GM23338 (cell line): ENCODE measurements around the gene RFK. TPM values are rescaled to one million over a fixed set of nuclear protein-coding genes. Genes with fewer than 3 reads are reported as not detected.

ENCODE experiments used
- ATAC-seq: fragments of 200-7000 bp; cut with Tn5 transposase; 3 replicates; pipeline ENCODE4 v1.9.1; 2020
- DNase-seq: peaks from one replicate; pipeline ENCODE4 v3.0.0-alpha.2; 2015; ENCODE audit warnings: low spot score
- H2AFZ ChIP-seq: fragments of 200-600 bp; sonication (generic); 2 replicates; pipeline ENCODE4 v1.8.0; 2016; ENCODE audit warnings: antibody characterized with exemption, mild to moderate bottlenecking, moderate library complexity
- H3F3A ChIP-seq: fragments of 200-600 bp; sonication (generic); replicated peaks from 2 replicates; pipeline ENCODE4 v1.8.0; 2017; ENCODE audit warnings: antibody characterized with exemption, mixed run types, low read depth
- H3K27ac ChIP-seq: fragments of 200-600 bp; sonication (generic); 2 replicates; pipeline ENCODE4 v1.6.1; 2016; ENCODE audit warnings: low read depth
- H3K27me3 ChIP-seq: fragments of 200-600 bp; sonication (generic); 2 replicates; pipeline ENCODE4 v1.8.0; 2016; ENCODE audit warnings: mild to moderate bottlenecking, mixed run types, moderate library complexity; ENCODE audit not compliant: insufficient read depth
- H3K36me3 ChIP-seq: fragments of 200-600 bp; sonication (generic); 2 replicates; pipeline ENCODE4 v1.8.0; 2016; ENCODE audit warnings: mild to moderate bottlenecking; ENCODE audit not compliant: insufficient read depth
- H3K4me1 ChIP-seq: fragments of 200-600 bp; sonication (generic); 2 replicates; pipeline ENCODE4 v1.8.0; 2016; ENCODE audit warnings: mild to moderate bottlenecking, moderate library complexity; ENCODE audit not compliant: insufficient read depth
- H3K4me2 ChIP-seq: fragments of 200-600 bp; sonication (generic); 2 replicates; pipeline ENCODE4 v1.7.1; 2017; ENCODE audit warnings: mixed run types
- H3K4me3 ChIP-seq: fragments of 200-600 bp; sonication (generic); 2 replicates; pipeline ENCODE4 v1.6.1; 2016; ENCODE audit warnings: mixed run types
- H3K79me2 ChIP-seq: fragments of 200-600 bp; sonication (generic); replicated peaks from 2 replicates; pipeline ENCODE4 v1.8.0; 2017; ENCODE audit warnings: mild to moderate bottlenecking; ENCODE audit not compliant: insufficient read depth
- H3K9me2 ChIP-seq: fragments of 200-600 bp; sonication (generic); 2 replicates; pipeline ENCODE4 v1.8.0; 2017; ENCODE audit not compliant: insufficient read depth
- H4K20me1 ChIP-seq: fragments of 200-600 bp; sonication (generic); replicated peaks from 2 replicates; pipeline ENCODE4 v1.8.0; 2017; ENCODE audit warnings: mild to moderate bottlenecking; ENCODE audit not compliant: insufficient read depth
- H3K27ac Mint-ChIP-seq: 2 replicates; pipeline ENCODE4 v1.8.0; 2020; ENCODE audit warnings: inconsistent platforms, mild to moderate bottlenecking, moderate library complexity, mixed read lengths
- H3K27me3 Mint-ChIP-seq: 3 replicates; pipeline ENCODE4 v1.8.0; 2022; ENCODE audit warnings: low read depth, mild to moderate bottlenecking, moderate library complexity, mixed read lengths, inconsistent platforms; ENCODE audit not compliant: insufficient read depth, poor library complexity
- H3K36me3 Mint-ChIP-seq: 3 replicates; pipeline ENCODE4 v1.8.0; 2021; ENCODE audit warnings: low read depth, mild to moderate bottlenecking, inconsistent platforms, moderate library complexity, mixed read lengths
- H3K4me1 Mint-ChIP-seq: 3 replicates; pipeline ENCODE4 v1.8.0; 2020; ENCODE audit warnings: mild to moderate bottlenecking, inconsistent platforms, mixed read lengths
- H3K4me3 Mint-ChIP-seq: 3 replicates; pipeline ENCODE4 v1.8.0; 2021; ENCODE audit warnings: moderate library complexity, mild to moderate bottlenecking, inconsistent platforms, mixed read lengths
- H3K9me3 Mint-ChIP-seq: 3 replicates; pipeline ENCODE4 v1.8.0; 2020; ENCODE audit warnings: moderate library complexity, mild to moderate bottlenecking, inconsistent platforms, mixed read lengths
- CREB1 ChIP-seq: fragments of 250-450 bp; sonication (Bioruptor Pico); IDR thresholded peaks from 2 replicates; pipeline ENCODE4 v1.5.0; 2020; ENCODE audit warnings: low read depth, mild to moderate bottlenecking, moderate library complexity
- CTCF ChIP-seq, 2 experiments: fragments of 200-600 bp in 1 of 2; sonication (generic) in 1 of 2; conservative IDR thresholded peaks; 2 replicates each; pipeline versions ENCODE4 v1.5.1 to v1.6.1; 2016 to 2017; ENCODE audit warnings: antibody characterized with exemption in 2 of 2, low read depth in 2 of 2, mild to moderate bottlenecking in 2 of 2, moderate library complexity in 1 of 2
- EZH2 ChIP-seq: fragments of 200-600 bp; sonication (generic); IDR thresholded peaks from one replicate; pipeline ENCODE4 v1.8.0; 2017; ENCODE audit warnings: antibody characterized with exemption, mild to moderate bottlenecking, low read depth; ENCODE audit not compliant: unreplicated experiment
- EZH2phosphoT487 ChIP-seq: fragments of 200-600 bp; sonication (generic); IDR thresholded peaks from one replicate; pipeline ENCODE4 v1.8.1; 2018; ENCODE audit warnings: antibody characterized with exemption; ENCODE audit not compliant: unreplicated experiment
- JUNB ChIP-seq: IDR thresholded peaks from one replicate; pipeline ENCODE4 v1.6.1; 2016; ENCODE audit warnings: antibody characterized with exemption; ENCODE audit not compliant: unreplicated experiment
- NANOG ChIP-seq: IDR thresholded peaks from 2 replicates; pipeline ENCODE4 v1.6.1; 2016; ENCODE audit warnings: antibody characterized with exemption, borderline replicate concordance
- REST ChIP-seq: IDR thresholded peaks from one replicate; pipeline ENCODE4 v1.6.1; 2018; ENCODE audit warnings: antibody characterized with exemption; ENCODE audit not compliant: unreplicated experiment
- STAT1 ChIP-seq: IDR thresholded peaks from one replicate; pipeline ENCODE4 v1.6.1; 2016; ENCODE audit warnings: antibody characterized with exemption; ENCODE audit not compliant: unreplicated experiment
- ZNF114 ChIP-seq: fragments of 250-450 bp; sonication (Bioruptor Pico); IDR thresholded peaks from 2 replicates; pipeline ENCODE4 v1.5.0; 2020; ENCODE audit warnings: mild to moderate bottlenecking, moderate library complexity
- ZNF462 ChIP-seq: fragments of 250-450 bp; sonication (Bioruptor Pico); IDR thresholded peaks from 2 replicates; pipeline ENCODE4 v1.5.0; 2020; ENCODE audit warnings: mild to moderate bottlenecking, moderate library complexity
- polyA plus RNA-seq: library from polyadenylated mRNA; unstranded; fragments of >200 nt; fragmentation: Nextera tagmentation; extraction: Ambion mirVana; gene quantifications from 2 replicates; pipeline ENCODE4 v1.2.1, GENCODE V29; 2016
- total RNA-seq: library from RNA; depleted of rRNA; stranded (reverse); fragments of >200 nt; shearing (Covaris generic); gene quantifications from 2 replicates; pipeline ENCODE4 v1.2.3, GENCODE V29; 2014

RFK gene
- total and polyA plus RNA-seq, 2 experiments from 2014 or later: 15.2 to 15.4 TPM

GRCh38 chr9:76390656-76391055, 3.6 kb downstream of the RFK start:
- H3K27ac Mint-ChIP-seq: no peak overlapping the region
- peaks cover 3% of the 10 kb centered on the region for H3K27me3 Mint-ChIP-seq
- Histone ChIP-seq H3K79me2 (peaks cover 25% of the 10 kb centered on the region), H3K9me2 (no peaks in the 10 kb centered on the region), H3K27me3 (no peaks in the 10 kb centered on the region), H3K27ac (no peak overlapping the region), H3K36me3 (no peaks in the 10 kb centered on the region; the same call in 1 of the 2 replicates), H3F3A (peaks cover 10% of the 10 kb centered on the region), H2AFZ (no peak overlapping the region), H3K4me3 (no peak overlapping the region), H3K4me2 (no peak overlapping the region), H4K20me1 (0 out of 2 replicates have a peak, but pooled peaks cover 3% of the 10 kb centered on the region), H3K4me1 (no peaks in the 10 kb centered on the region; the same call in 1 of the 2 replicates)
- ATAC-seq (no peak), DNase-seq (no peak)
- peaks cover 2% of the 10 kb centered on the region; the same call in 1 of the 3 replicates for H3K4me1 Mint-ChIP-seq
- peaks cover 2% of the 10 kb centered on the region; the same call in 1 of the 3 replicates for H3K9me3 Mint-ChIP-seq
- TF ChIP-seq ZNF114 (CRISPR knock-in tag): no peak
- no peak for TF ChIP-seq CREB1 (CRISPR knock-in tag)
- no peak for TF ChIP-seq ZNF462
- no peak for TF ChIP-seq EZH2
- no peak for TF ChIP-seq EZH2phosphoT487
- no peak for TF ChIP-seq REST
- TF ChIP-seq CTCF (conservative IDR thresholded peaks at IDR 0.05; ENCODE audit: low read depth in 2 of 2): no peak
- TF ChIP-seq STAT1: no peak
- no peak for TF ChIP-seq NANOG
- TF ChIP-seq JUNB: no peak
- H3K4me3 Mint-ChIP-seq: no peak overlapping the region
- H3K36me3 Mint-ChIP-seq: peaks cover 23% of the 10 kb centered on the region; the same call in 2 of the 3 replicates
